ENCODE measurements around the gene STXBP4. TPM values are rescaled to one million over a fixed set of nuclear protein-coding genes. Genes with fewer than 3 reads are reported as not detected.

The STXBP4 gene
- total and polyA plus RNA-seq, 7 donors: 0.53 to 4.1 (median 2.3) TPM

DNA sequence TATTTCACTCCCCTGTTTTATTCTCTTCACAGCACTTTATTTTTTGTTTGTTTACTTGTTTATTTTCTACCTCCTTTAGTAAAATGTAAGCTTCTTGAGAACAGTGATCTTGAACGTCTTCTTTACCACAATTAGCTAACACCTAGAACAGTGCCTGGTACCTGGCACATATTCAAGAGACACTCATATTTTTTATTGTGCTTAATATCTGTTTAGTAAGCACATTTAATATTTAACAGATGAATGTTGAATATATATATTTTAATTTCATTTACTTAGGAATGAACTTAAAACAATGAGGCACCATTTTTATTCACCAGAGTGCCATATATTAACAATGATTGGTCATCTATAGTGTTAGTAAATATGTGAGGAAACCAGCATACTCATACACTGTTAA lies 130.2 kb downstream of the STXBP4 start:
- H3K4me1 ChIP-seq: no peaks in the 10 kb centered on the region
- no peak overlapping the region for H3K4me3 ChIP-seq
- TF ChIP-seq, protein P1, sequence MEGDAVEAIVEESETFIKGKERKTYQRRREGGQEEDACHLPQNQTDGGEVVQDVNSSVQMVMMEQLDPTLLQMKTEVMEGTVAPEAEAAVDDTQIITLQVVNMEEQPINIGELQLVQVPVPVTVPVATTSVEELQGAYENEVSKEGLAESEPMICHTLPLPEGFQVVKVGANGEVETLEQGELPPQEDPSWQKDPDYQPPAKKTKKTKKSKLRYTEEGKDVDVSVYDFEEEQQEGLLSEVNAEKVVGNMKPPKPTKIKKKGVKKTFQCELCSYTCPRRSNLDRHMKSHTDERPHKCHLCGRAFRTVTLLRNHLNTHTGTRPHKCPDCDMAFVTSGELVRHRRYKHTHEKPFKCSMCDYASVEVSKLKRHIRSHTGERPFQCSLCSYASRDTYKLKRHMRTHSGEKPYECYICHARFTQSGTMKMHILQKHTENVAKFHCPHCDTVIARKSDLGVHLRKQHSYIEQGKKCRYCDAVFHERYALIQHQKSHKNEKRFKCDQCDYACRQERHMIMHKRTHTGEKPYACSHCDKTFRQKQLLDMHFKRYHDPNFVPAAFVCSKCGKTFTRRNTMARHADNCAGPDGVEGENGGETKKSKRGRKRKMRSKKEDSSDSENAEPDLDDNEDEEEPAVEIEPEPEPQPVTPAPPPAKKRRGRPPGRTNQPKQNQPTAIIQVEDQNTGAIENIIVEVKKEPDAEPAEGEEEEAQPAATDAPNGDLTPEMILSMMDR (IDR thresholded peaks at IDR 0.05): no peak
- peaks cover 4% of the 10 kb centered on the region for H3K9me3 ChIP-seq
- DNase-seq (no peak), ATAC-seq (no peak)
- H3K36me3 ChIP-seq (ENCODE audit: insufficient read depth in 1 of 2, low read depth in 1 of 2): no peaks in the 10 kb centered on the region
- intact Hi-C loops (cut with DNase I): no loop called here
- no peak overlapping the region for H3K27ac ChIP-seq
- H3K27me3 ChIP-seq (ENCODE audit: insufficient read depth in 3 of 3, low read length in 2 of 3): no peaks in the 10 kb centered on the region
- 92 to 98% (median 94%) methylated on average over 1 of the region's 1 CpG for WGBS, 3 donors

DNA sequence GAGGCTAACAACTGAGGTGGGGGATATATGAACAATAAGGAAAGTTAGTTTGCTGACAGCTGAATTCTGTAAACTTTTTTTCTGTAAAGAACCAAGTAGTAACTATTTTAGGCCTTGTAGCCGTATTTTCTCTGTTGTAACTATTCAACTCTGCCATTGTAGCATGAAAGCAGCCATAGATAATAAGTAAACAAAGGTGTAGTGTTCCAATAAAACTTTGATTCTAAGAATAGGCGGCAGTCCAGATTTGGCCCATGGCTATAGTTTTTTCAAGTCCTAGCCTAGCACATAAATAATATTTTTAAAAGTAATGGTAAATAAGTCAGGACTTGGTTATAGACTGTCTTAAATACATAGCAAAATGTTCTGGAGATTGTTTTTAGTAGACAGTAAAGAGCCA lies 142.0 kb downstream of the STXBP4 start:
- Histone ChIP-seq H3K36me3 (ENCODE audit: insufficient read depth in 1 of 2, low read depth in 1 of 2) (no peaks in the 10 kb centered on the region), H3K27ac (no peak overlapping the region), H3K27me3 (ENCODE audit: insufficient read depth in 3 of 3, low read length in 2 of 3) (no peaks in the 10 kb centered on the region), H3K4me3 (no peak overlapping the region), H3K9me3 (no peaks in the 10 kb centered on the region), H3K4me1 (no peaks in the 10 kb centered on the region)
- no peak for DNase-seq
- WGBS, 3 donors: 84 to 92% (median 91%) methylated on average over 2 of the region's 2 CpGs
- TF ChIP-seq, protein P1 (IDR thresholded peaks at IDR 0.05): no peak
- intact Hi-C loops (cut with DNase I): no loop called here
- no peak for ATAC-seq

DNA sequence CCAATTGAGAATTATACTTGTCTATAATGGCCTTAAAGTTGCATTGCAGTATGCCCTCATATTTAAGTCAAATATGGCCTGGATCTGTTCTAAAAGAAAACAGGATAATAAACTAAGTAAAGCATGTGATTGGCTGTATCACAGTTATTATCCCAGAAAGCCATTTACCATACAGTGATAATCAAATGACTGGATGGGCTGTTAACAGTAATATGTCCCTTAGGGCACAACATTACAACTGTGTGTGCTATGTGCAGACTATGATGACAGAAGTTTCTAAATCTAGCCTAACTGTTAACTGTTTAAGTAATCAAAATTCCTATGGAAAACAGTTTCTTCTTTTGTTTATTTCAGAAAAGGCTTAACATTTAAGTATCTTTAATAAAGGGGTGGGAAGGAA lies 145.7 kb downstream of the STXBP4 start:
- H3K27ac ChIP-seq: no peak overlapping the region
- TF ChIP-seq, protein P1 (IDR thresholded peaks at IDR 0.05): no peak
- no peaks in the 10 kb centered on the region for H3K9me3 ChIP-seq
- H3K4me1 ChIP-seq: no peaks in the 10 kb centered on the region
- H3K4me3 ChIP-seq: no peak overlapping the region
- H3K27me3 ChIP-seq (ENCODE audit: insufficient read depth in 3 of 3, low read length in 2 of 3): no peaks in the 10 kb centered on the region
- intact Hi-C loops (cut with DNase I): no loop called here
- no peak for ATAC-seq
- no peaks in the 10 kb centered on the region for H3K36me3 ChIP-seq (ENCODE audit: insufficient read depth in 1 of 2, low read depth in 1 of 2)
- DNase-seq: no peak

DNA sequence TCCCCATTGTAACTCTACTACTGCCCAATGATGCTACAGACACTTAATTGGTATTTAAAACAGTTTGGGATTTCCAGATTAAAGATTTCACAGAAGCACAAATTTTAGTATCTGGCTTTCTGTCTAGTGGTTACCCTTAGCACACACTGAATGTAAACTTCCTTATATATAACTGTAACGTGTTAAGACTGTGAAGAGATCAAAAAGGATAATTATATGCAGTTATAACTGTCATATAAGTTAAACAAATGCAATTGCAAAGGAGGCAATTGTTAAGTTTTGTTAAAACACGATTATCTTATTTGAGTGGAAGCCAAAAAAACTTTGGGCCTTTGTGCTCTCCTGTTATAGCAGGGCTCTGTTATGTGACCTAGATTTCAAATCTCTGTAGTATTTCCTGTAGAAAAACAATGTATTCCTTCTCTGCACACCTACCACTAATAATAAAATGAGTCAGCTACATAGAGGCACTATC lies 147.9 kb downstream of the STXBP4 start:
- intact Hi-C loops (cut with DNase I): no loop called here
- no peak for DNase-seq
- Histone ChIP-seq H3K4me3 (no peak overlapping the region), H3K27me3 (ENCODE audit: insufficient read depth in 3 of 3, low read length in 2 of 3) (no peaks in the 10 kb centered on the region), H3K27ac (no peak overlapping the region), H3K4me1 (no peaks in the 10 kb centered on the region), H3K36me3 (ENCODE audit: insufficient read depth in 1 of 2, low read depth in 1 of 2) (no peaks in the 10 kb centered on the region), H3K9me3 (no peaks in the 10 kb centered on the region)
- no peak for ATAC-seq
- 27 to 35% (median 33%) methylated on average over 2 of the region's 2 CpGs for WGBS, 3 donors
- TF ChIP-seq, protein P1 (IDR thresholded peaks at IDR 0.05): no peak

DNA sequence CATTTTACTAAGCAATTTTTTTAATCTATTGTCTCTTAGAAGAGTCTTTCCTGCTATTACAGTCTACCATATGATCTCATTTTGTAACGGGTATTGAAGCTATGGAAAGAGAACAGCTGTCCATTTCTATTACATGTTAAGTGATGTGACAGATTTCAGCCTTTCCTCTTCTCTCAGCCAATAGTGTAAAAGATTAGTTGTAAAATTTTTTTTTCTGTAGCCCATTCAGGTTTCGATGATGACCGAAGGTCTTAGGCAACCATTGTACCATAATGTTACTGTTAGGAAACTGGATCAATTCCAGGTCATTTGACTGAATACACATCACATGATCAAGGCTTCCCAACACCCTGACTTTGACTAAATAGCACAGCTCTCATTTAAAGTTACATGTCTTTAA lies 148.6 kb downstream of the STXBP4 start:
- intact Hi-C loops (cut with DNase I): no loop called here
- 31 to 41% (median 31%) methylated on average over 3 of the region's 3 CpGs for WGBS, 3 donors
- Histone ChIP-seq H3K4me1 (no peaks in the 10 kb centered on the region), H3K36me3 (ENCODE audit: insufficient read depth in 1 of 2, low read depth in 1 of 2) (no peaks in the 10 kb centered on the region), H3K4me3 (no peak overlapping the region), H3K9me3 (no peaks in the 10 kb centered on the region), H3K27me3 (ENCODE audit: insufficient read depth in 3 of 3, low read length in 2 of 3) (no peaks in the 10 kb centered on the region), H3K27ac (no peak overlapping the region)
- TF ChIP-seq, protein P1 (IDR thresholded peaks at IDR 0.05): no peak
- DNase-seq (no peak), ATAC-seq (no peak)
